Skeletal muscle tissue (tissue), 4 donors: ENCODE data around the gene KCNA3. TPM values are rescaled to one million over a fixed set of nuclear protein-coding genes. Genes with fewer than 3 reads are reported as not detected.

Experiments
- H3K27ac ChIP-seq: one replicate; pipeline ENCODE4 v1.7.0; 2013; ENCODE audit warnings: mild to moderate bottlenecking, low read depth, low read length, inconsistent platforms
- H3K27me3 ChIP-seq, 3 donors: one replicate each; pipeline ENCODE4 v1.7.0; 2013; ENCODE audit warnings: low read length in 3 of 3; ENCODE audit not compliant: control insufficient read depth in 3 of 3, insufficient read depth in 3 of 3
- H3K36me3 ChIP-seq, 3 donors: one replicate each; pipeline ENCODE4 v1.7.0; 2013; ENCODE audit warnings: low read length in 3 of 3; ENCODE audit not compliant: control insufficient read depth in 3 of 3, insufficient read depth in 3 of 3
- H3K4me1 ChIP-seq, 3 donors: one replicate each; pipeline ENCODE4 v1.7.0; 2013; ENCODE audit warnings: low read length in 3 of 3, mild to moderate bottlenecking in 3 of 3; ENCODE audit not compliant: control insufficient read depth in 3 of 3, insufficient read depth in 3 of 3
- H3K4me3 ChIP-seq, 3 donors: one replicate each; pipeline ENCODE4 v1.7.0; 2013; ENCODE audit warnings: low read length in 3 of 3
- H3K9ac ChIP-seq, 3 donors: one replicate each; pipeline ENCODE4 v1.7.0; 2013; ENCODE audit warnings: low read length in 3 of 3, mild to moderate bottlenecking in 3 of 3, moderate library complexity in 2 of 3, low read depth in 1 of 3
- H3K9me3 ChIP-seq, 3 donors: one replicate each; pipeline ENCODE4 v1.7.0; 2013; ENCODE audit warnings: low read length in 3 of 3; ENCODE audit not compliant: control insufficient read depth in 3 of 3
- total RNA-seq: library from RNA; depleted of rRNA; stranded (reverse); fragments of >200 nt; gene quantifications from one replicate; pipeline ENCODE4 v1.2.3, GENCODE V29; 2014
- donor health status: Osteomylitis.

The KCNA3 gene
- total RNA-seq, 1 donor from 2014 or later, result 0.52 TPM

- peaks cover 6 to 10% (median 7%) of the 10 kb centered on the region in 3 donors for H3K4me1 ChIP-seq
- H3K27me3 ChIP-seq, result peaks cover 5 to 12% (median 7%) of the 10 kb centered on the region in 3 donors
- no peak overlapping the region for H3K27ac ChIP-seq
- H3K9me3 ChIP-seq, result no peaks in the 10 kb centered on the region
- no peak overlapping the region for H3K4me3 ChIP-seq
- no peak overlapping the region for H3K9ac ChIP-seq
- no peaks in the 10 kb centered on the region for H3K36me3 ChIP-seq
Measured at GRCh38 chr1:110634455-110635311, 40.1 kb downstream of the KCNA3 start.

- Histone ChIP-seq H3K36me3 (no peaks in the 10 kb centered on the region), H3K4me3 (no peak overlapping the region), H3K27me3 (peaks cover 5 to 12% (median 7%) of the 10 kb centered on the region in 3 donors), H3K9ac (no peak overlapping the region), H3K4me1 (peaks cover 6 to 10% (median 7%) of the 10 kb centered on the region in 3 donors), H3K27ac (no peak overlapping the region), H3K9me3 (no peaks in the 10 kb centered on the region)
Measured at GRCh38 chr1:110634086-110634454, 40.7 kb downstream of the KCNA3 start.

DNA sequence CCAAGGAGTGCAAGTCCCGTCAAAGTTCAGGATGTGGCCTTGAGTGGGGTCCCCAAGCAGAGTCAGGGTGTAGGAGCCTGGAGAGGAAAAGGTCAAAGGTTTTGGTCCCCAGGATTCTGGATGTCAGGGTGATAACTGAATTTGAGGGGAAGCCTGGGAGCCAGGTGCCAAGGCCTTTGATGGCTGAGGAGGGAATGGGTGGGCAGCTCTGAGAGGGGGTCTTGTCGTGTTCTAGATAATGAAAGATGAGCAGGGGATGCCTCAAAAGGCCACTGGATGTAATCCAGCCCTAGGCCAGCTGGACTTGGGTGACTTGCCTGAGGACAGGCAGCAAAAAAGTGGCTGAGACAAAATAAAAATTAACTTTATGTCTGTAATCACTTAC lies 41.1 kb downstream of the KCNA3 start:
- Histone ChIP-seq H3K4me1 (peaks cover 6 to 10% (median 7%) of the 10 kb centered on the region in 3 donors), H3K9me3 (no peaks in the 10 kb centered on the region), H3K9ac (no peak overlapping the region), H3K27ac (no peak overlapping the region), H3K4me3 (no peak overlapping the region), H3K36me3 (no peaks in the 10 kb centered on the region), H3K27me3 (peaks cover 5 to 12% (median 7%) of the 10 kb centered on the region in 3 donors)

DNA sequence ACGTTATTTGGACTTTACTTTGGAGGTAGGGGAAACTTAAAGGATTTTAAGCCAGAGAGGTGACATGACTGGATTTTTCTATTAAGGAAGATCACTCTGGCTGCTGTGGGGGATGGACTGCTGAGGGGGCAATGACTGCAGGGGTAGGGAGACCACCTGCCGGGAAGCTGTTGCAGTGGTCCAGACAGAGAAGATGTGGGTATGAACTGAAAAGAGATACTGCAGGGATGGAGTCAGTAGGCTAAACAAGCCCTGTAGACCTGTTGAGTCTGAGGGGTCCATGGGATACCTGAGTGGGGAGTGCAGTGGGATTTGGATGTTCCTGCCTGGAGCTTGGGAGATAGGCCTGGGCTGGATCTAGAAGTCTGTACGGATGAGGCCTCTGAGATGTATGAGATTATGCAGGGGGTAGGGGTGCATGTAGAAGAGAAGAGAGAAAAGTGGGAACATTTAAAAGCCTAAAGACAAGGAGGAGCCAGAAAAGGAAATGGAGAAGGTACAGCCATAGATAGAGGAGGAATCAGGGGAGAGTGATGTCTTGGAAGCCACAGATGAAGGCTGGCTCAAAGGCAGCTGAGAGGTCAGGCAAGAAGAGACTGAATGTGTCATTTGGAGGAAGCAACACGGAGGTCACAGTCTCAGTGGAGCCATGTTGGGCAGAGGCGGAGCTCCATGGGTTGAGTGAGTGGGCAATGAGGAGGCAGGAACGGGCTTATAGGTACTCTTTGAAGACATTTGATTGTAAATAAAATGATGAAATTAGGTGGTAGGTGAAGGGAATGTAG lies 42.7 kb downstream of the KCNA3 start:
- Histone ChIP-seq H3K4me3 (no peak overlapping the region), H3K4me1 (peaks cover 6 to 10% (median 7%) of the 10 kb centered on the region in 3 donors), H3K36me3 (no peaks in the 10 kb centered on the region), H3K27me3 (peaks cover 4 to 12% (median 5%) of the 10 kb centered on the region in 3 donors), H3K9ac (no peak overlapping the region), H3K9me3 (no peaks in the 10 kb centered on the region), H3K27ac (no peak overlapping the region)

DNA sequence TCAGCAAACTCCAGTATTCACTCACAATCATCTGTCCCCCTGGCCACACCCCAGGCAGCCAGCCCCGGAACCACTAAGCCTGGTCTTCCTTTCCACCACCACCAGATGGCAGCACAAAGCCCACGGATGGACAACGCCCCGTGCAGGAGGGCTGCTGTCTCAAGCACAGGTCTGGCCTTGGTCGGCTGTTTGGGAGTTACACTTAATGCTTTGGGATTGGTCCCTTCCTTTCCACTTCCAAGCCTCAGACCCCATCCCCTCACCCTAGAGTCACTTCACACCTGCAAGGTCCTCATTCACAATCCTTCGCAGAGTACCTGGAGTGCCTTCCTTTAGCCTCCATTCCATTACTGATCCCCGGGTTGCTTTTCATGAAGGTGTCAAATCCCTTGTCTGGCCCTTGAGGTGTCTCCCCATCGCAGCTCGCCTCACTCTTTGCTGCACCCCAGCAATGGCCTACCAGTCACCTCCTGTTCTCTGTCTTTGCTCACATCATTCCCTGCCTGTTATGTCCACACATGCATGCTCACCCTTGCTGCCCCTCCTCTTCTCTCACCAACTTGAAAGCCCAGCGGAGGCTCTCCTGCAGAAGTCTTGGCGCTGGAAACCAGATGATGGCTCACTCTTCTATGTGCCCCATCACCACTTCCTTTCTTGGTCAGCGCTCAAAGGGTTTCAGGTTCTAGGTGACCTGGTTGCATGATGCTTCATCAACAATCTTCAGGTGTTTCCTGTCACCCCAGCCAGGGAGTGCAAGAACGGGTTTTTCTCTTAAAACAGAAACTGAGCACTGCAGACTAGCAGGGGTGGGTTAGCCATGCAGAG lies 43.7 kb downstream of the KCNA3 start:
- H3K9me3 ChIP-seq, result no peaks in the 10 kb centered on the region
- peaks cover 4 to 12% (median 5%) of the 10 kb centered on the region in 3 donors for H3K27me3 ChIP-seq
- no peak overlapping the region for H3K9ac ChIP-seq
- peaks cover 6 to 10% (median 7%) of the 10 kb centered on the region in 3 donors for H3K4me1 ChIP-seq
- no peaks in the 10 kb centered on the region for H3K36me3 ChIP-seq
- H3K4me3 ChIP-seq, result no peak overlapping the region
- no peak overlapping the region for H3K27ac ChIP-seq

DNA sequence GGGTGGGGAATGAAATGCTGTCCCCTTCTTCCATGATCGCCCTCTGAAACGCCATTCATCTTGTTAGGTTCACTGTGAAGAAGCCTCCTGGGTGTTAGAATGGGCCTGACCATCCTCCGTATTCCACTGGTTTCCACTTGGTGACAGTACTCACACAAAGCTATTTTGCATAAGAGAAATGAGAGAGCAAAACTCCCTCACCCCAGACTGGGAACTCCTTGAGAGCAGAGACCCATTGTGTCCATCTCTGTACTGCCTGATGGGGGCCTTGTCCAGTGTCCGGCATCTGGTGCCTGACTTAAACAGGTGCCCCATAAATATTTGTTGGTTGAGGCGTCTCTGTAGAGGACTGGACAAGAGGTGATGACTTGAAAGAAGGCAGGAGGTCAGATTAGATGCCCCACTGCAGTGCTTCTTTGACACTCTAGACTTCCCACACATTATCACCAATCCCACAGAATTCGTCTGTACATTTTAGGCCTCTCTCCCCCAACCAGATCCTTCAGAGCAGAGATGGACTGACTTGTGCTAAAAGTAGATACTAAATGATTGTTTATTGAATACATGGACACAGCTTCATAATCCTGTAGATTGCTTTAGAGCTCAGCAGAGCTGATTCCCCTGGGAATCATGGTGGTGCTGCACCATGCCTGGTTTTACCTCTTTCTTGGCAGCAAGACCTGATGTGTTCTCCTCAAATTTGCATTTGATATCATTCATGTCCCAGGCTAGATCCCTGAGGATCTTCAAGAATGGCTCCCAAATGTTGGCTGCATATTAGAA lies 46.2 kb downstream of the KCNA3 start:
- H3K9ac ChIP-seq, result no peak overlapping the region
- H3K27ac ChIP-seq, result no peak overlapping the region
- no peak overlapping the region for H3K4me3 ChIP-seq
- no peaks in the 10 kb centered on the region for H3K4me1 ChIP-seq
- peaks cover 4 to 12% (median 5%) of the 10 kb centered on the region in 3 donors for H3K27me3 ChIP-seq
- H3K9me3 ChIP-seq, result no peaks in the 10 kb centered on the region
- H3K36me3 ChIP-seq, result no peaks in the 10 kb centered on the region

DNA sequence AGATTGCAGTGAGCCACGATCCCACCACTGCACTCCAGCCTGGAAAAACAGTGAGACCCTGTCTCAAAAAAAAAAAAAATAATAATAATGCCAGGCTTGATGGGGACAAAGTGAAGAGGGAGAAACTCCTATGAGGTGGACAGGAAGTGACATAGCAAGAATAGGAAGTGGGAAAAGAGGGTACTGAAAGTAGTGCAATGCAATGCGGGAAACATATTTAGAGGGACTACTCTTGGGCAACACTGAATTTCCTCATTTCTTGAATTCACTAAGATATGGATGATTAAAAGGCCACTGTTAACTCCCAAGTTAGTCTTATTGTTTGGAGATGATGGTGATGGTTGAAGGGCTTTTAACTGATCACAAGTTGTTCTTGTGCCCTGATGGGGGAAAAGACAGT lies 47.0 kb downstream of the KCNA3 start:
- Histone ChIP-seq H3K36me3 (no peaks in the 10 kb centered on the region), H3K27ac (no peak overlapping the region)

GRCh38 chr1:110626889-110627288 lies 47.9 kb downstream of the KCNA3 start:
- Histone ChIP-seq H3K9me3 (no peaks in the 10 kb centered on the region), H3K4me1 (no peaks in the 10 kb centered on the region), H3K27ac (no peak overlapping the region), H3K4me3 (no peak overlapping the region), H3K36me3 (no peaks in the 10 kb centered on the region), H3K9ac (no peak overlapping the region), H3K27me3 (peaks cover 4 to 11% (median 5%) of the 10 kb centered on the region in 3 donors)

More for the DNA sequence above, 47.0 kb downstream of the KCNA3 start:
- H3K9ac ChIP-seq, result no peak overlapping the region
- no peak overlapping the region for H3K4me3 ChIP-seq
- H3K9me3 ChIP-seq, result no peaks in the 10 kb centered on the region
- peaks cover 4 to 12% (median 5%) of the 10 kb centered on the region in 3 donors for H3K27me3 ChIP-seq
- H3K4me1 ChIP-seq, result no peaks in the 10 kb centered on the region
